Measurements from ENCODE around the gene CASP14.
"Not testable (repeated sequence)": the region's sequence is repeated elsewhere in the genome, so short reads cannot be mapped to it uniquely, and the experiment has no call there.

Gene CASP14

DNA sequence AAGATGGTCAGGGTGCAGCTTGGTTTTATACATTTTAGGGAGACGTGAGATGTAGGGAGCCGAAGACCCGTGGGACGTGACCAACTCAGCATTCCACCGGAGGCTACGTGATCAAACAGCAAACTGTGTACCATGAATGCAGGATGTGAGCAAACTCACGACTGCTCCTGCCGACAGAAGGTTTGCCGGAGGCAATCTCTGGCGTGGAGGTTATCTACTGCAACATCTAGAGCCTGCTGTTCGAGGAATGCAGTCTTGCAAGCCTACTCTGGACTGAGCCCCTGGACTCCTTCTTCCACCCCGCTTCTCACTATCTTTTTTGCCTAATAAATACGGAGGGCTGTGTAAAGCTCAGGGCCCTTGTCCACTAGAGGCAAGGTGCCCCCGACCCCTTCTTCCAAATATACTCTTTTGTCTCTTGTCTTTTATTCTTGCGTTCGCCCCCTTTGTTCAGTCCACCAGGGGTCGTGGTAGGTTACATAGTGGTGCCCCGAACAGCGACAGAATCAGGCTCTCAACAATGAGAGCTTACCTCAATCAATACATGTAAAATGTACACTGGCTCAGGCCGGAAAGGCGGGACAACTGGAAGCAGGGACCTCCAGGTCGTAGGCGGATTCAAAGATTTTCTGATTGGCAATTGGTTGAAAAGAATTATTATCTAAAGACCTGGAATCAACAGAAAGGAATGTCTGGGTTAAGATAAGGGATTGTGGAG lies 23.8 kb downstream of the CASP14 start:
- DNase-seq = no peak

GRCh38 chr19:15074371-15074770 lies 25.1 kb downstream of the CASP14 start:
- DNase-seq = no peak

DNA sequence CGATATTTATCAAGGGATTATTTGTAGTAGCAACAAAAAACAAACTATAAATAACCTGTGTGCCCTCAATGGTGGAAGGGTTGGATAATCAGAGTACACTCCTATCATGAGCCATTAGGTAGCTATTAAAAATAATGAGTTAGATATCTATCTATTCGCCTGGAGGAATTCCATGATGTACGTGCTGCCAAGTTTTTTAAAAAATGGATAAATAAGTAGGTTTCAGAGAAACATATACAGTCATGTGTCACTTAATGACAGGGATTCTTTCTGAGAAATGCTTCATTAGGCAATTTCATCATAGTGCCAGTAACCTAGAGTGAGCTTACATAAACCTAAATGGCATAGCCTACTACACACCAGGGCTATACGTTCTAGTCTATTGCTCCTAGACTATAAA lies 26.5 kb downstream of the CASP14 start:
- DNase-seq = no peak

- not testable (repeated sequence) for DNase-seq
Measured at GRCh38 chr19:15080002-15080401, 30.7 kb downstream of the CASP14 start.

DNA sequence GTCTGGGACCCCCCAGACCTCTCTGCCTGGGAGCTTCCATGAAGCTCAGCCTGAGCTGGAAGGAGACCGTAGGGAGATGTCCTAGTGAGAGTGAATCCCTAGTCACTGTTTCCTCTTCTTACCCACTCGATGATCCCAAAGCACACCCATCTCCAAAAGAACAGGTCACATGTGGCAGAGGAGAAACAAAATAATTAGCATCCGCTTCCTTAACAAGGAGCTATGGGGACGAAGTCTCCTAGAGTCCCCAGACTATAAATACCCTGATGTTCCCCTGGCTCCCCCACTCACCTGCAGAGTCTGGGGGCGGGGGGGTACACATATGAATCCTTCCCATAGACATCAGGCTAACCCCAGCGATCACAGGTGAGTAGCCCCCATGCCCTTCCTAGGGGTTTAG lies 32.6 kb downstream of the CASP14 start, which contains the start of gene OR1I1:
OR1I1 (plus strand) TSS at position 301 of the 400 bp plus-strand sequence. CDS start 4,855 bp downstream, outside the sequence.
- no peak for DNase-seq

GRCh38 chr19:15087182-15087581 lies 37.9 kb downstream of the CASP14 start:
- DNase-seq = no peak

DNA sequence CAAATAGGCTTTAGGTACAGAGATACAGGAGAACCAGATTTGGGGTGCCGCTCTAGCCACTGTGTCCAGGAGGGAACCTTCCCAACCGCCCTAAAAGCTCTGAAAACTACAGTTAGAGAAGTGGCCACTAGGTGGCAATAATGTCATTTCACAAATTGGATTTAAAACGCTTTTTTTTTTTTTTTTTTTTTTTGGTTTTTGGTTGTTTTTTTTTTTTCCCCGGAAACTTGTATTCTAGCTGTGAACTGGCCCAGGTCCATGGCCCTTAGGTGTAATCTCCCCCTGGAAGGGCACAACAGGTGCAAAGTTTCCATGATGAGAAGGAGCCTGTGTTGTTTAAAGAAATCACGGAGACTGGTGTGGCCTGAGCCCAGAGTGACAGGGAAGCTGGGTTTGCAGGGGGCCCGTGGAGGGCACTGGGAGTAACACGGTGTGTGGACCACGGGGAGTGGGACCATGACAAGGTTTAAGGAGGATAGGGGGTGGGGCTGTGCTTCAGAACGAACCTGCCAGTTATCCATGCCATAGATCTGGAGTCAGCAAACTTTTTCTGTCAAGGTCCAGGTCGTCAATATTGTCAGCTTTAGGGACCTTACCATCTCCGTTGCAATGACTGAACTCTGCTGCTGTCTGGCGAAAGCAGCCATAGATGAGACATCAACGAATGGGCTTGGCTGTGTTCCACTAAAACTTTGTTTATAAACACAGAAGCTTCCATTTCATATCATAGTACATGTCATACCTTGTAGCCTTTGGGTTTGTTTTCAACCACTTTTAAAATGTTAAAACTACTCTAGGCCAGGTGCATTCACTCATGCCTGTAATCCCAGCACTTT lies 42.9 kb downstream of the CASP14 start:
- peak in 1 of 2 donors; percentile 46 for DNase-seq

DNA sequence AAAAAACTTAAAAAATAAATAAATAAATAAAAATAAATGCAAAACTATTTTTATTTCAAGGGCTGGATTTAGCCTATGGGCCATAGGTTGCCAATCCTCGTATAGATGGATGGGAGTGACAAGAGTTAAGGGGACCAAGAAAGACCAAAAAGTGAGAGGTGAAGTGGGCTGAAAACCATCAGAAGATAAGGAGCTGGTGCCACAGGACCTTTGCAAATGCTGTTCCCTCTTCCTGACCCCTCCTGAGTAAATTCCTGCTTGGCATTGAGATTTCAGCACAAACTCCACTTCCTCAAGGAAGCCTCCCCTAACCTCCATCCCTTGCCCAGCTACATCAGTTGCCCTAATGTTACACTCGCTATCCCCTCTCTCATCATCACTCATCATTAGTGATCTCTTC lies 43.7 kb downstream of the CASP14 start:
- DNase-seq = no peak

DNA sequence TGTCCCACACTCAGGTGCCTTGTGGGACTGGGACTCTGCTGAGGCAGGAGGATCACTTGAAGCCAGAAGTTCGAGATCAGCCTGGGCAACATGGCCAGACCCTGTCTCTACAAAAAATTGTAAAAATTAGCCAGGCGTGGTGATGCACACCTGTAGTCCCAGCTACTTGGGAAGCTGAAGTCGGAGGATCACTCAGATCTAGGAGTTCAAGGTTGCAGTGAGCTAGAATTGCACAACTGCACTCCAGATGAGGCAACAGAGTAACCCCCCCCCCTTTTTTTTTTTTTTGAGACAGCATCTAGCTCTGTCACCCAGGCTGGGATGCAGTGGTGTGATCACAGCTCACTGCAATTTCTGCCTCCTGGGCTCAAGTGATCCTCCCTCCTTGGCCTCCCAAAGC lies 46.9 kb downstream of the CASP14 start:
- DNase-seq = no peak

DNA sequence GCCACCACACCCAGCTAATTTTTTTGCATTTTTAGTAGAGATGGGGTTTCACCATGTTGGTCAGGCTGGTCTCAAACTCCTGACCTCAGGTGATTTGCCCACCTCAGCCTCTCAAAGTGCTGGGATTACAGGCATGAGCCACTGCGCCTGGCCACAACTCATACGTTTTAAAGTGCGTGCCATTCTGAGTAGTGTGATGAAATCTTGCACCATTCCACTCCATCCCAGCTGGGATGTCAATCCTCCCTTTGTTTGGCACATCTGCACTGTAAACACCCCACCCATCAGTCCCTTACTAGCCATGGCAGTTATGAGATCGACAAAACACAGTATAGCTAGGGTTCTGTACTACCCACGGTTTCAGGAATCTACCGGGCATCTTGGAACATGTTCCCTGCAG lies 48.7 kb downstream of the CASP14 start:
- not testable (repeated sequence) for DNase-seq

DNA sequence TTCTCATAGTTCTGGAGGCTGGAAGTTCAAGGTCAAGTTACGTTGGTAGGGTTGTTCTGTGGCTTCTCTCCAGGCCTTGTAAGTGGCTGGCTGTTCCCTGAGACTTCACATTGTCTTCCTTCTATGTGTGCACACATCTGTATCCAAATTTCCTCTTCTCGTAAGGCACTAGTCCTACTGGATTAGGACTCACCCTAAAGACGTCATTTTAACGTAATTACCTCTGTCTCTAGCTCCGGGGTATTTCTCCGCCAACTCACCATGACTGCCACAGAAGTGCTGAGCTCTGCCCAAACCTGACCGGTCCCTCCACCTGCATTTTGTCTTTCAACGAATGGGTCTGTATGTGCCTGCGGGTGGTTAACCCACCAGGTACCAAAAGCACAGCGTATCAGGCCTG lies 49.2 kb downstream of the CASP14 start:
- DNase-seq = no peak

DNA sequence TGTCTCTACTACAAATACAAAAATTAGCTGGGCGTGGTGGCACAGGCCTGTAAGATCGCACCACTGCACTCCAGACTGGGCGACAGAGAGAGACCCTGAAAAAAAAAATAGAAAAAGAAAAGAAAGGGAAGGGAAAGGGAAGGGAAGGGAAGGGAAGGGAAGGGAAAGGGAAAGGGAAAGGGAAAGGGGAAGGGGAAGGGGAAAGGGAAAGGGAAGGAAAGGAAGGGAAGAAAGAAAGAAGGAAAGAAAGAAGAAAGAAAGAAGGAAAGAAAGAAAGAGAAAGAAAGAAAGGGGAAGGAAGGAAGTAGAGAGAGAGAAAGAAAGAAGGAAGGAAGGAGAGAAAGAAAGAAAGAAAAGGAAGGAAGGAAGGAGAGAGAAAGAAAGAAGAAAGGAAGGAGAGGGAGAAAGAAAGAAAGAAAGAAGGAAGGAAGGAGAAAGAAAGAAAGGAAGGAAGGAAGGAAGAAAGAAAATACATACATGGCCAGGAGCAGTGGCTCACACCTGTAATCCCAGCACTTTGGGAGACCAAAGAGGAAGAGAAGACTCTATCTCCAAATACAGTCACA lies 49.8 kb downstream of the CASP14 start:
- no peak for DNase-seq

DNA sequence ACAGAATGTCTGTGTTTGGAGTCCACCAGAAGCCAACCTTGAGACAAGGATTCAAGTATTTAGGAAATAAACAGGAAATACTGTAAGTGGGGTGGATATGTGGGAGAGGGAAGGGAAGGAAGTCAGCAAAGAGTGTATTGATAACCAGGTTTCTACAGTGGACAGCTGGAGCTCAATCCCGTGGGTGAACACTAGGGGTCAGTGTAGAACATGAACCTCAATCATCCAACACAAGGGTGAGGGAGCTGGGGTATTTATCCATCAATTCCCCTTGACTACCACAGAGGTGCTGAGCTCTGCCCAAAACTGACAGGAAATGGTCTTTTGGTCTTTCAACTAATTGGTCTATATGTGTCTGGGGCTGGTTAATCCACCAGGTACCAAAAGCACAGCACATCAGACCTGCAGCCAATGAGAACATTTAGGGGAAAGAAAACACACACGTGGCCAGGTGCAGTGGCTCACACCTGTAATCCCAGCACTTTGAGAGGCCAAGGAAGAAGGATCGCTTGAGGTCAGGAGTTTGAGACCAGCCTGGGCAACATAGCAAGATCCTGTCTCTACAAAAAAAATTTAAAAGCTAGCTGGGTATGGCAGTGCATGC lies 52.3 kb downstream of the CASP14 start:
- peak; percentile 70 for DNase-seq

- no peak for DNase-seq
Measured at GRCh38 chr19:15104003-15104402, 54.7 kb downstream of the CASP14 start.

- DNase-seq = no peak
Measured at GRCh38 chr19:15104411-15104810, 55.1 kb downstream of the CASP14 start.

- DNase-seq = no peak
Measured at GRCh38 chr19:15105044-15105443, 55.8 kb downstream of the CASP14 start.

DNA sequence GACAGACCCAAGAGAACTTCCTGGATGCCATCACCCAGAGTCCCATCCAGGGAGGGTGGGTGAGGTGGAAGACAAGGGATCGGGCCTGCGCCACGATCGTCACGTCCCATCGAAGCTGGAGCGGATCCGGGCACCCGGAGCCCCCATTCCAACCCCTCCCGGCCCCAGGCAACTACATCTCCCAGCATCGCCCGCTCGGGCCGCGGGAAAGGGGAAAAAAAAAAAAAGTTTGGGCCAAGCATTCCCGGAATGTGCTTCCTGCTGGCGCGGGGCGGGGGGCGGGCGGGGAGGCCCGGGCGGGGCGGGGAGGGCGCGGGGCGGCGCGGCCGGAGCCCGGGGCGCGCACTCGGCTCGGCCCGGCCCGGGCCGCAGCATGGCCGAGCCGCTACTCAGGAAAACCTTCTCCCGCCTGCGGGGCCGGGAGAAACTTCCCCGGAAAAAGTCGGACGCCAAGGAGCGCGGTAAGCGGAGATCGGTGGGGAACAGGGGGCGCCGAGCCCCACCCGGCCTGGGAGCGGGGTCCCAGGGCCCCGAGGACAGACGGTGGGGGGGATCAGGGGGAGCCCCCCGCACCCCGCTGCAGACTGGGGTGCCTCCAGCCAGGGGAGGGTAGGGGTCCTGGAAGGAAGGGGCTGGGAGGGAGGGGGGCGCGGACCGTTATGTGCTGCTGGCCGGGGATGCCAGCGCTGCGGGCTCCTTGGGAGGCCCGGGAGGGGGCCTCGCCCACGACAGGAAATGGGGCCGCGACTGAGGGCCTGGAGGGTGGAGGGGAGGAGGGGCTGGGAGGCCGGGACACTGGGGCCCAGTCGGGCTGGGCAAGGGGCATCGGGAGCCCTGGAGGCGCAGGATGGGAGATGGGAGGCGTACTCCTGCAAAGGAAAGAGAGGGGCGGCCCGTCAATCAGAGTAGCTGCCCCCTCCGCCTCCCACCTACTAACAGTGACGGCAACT lies 58.1 kb downstream of the CASP14 start, which contains the start of gene SYDE1:
SYDE1 (plus strand) TSS at position 341 of the 950 bp plus-strand sequence; CDS start at position 374, 33 bp downstream.
- DNase-seq = peak in 1 of 2 donors; percentile 52
